Measurements from ENCODE around the gene PAPPA2.

GRCh38 chr1:176669782-176670181, 206.8 kb downstream of the PAPPA2 start:
- TF ChIP-seq MEIS1 (CRISPR knock-in tag; IDR thresholded peaks at IDR 0.05; ENCODE audit: borderline replicate concordance): no peak
- TF ChIP-seq CTCF (tag by site-specific recombination; IDR thresholded peaks at IDR 0.05): no peak
- no peak for TF ChIP-seq ZBTB11 (tag by site-specific recombination; conservative IDR thresholded peaks at IDR 0.05; ENCODE audit: low read depth)
- no peak for TF ChIP-seq ZNF280C (tag by site-specific recombination; IDR thresholded peaks at IDR 0.05)
- no peak for TF ChIP-seq ZNF785 (tag by site-specific recombination; IDR thresholded peaks at IDR 0.05)
